Hepatocyte (in vitro differentiated cells): ENCODE results near the gene B4GALT3. TPM values are rescaled to one million over a fixed set of nuclear protein-coding genes. Genes with fewer than 3 reads are reported as not detected.

Source experiments
- DNase-seq: peaks from one replicate; pipeline ENCODE4 v3.0.0-alpha.2; 2016; ENCODE audit warnings: low spot score
- H2AFZ ChIP-seq: fragments of 200-600 bp; sonication (generic); 2 replicates; pipeline ENCODE4 v1.6.0; 2016; ENCODE audit warnings: antibody characterized with exemption, mild to moderate bottlenecking
- H3K27ac ChIP-seq: fragments of 200-600 bp; sonication (generic); 2 replicates; pipeline ENCODE4 v1.5.1; 2016; ENCODE audit warnings: mild to moderate bottlenecking
- H3K27me3 ChIP-seq: fragments of 200-600 bp; sonication (generic); 2 replicates; pipeline ENCODE4 v1.6.1; 2016
- H3K36me3 ChIP-seq: fragments of 200-600 bp; sonication (generic); replicated peaks from 2 replicates; pipeline ENCODE4 v1.5.1; 2016; ENCODE audit warnings: low read depth; ENCODE audit not compliant: insufficient read depth
- H3K4me1 ChIP-seq: fragments of 200-600 bp; sonication (generic); 2 replicates; pipeline ENCODE4 v1.5.1; 2016; ENCODE audit warnings: mild to moderate bottlenecking, moderate library complexity; ENCODE audit not compliant: insufficient read depth
- H3K4me2 ChIP-seq: fragments of 200-600 bp; sonication (generic); 2 replicates; pipeline ENCODE4 v1.6.0; 2016
- H3K4me3 ChIP-seq: fragments of 200-600 bp; sonication (generic); 2 replicates; pipeline ENCODE4 v1.5.1; 2016; ENCODE audit warnings: mild to moderate bottlenecking
- H3K79me2 ChIP-seq: fragments of 200-600 bp; sonication (generic); 2 replicates; pipeline ENCODE4 v1.6.0; 2017; ENCODE audit warnings: mild to moderate bottlenecking
- H3K9me2 ChIP-seq: fragments of 200-600 bp; sonication (generic); replicated peaks from 2 replicates; pipeline ENCODE4 v1.6.0; 2017; ENCODE audit warnings: mild to moderate bottlenecking; ENCODE audit not compliant: insufficient read depth
- H3K9me3 ChIP-seq: fragments of 200-600 bp; sonication (generic); 2 replicates; pipeline ENCODE4 v1.5.1; 2016; ENCODE audit warnings: low read depth, mild to moderate bottlenecking
- H4K20me1 ChIP-seq: fragments of 200-600 bp; sonication (generic); 2 replicates; pipeline ENCODE4 v1.6.0; 2016; ENCODE audit warnings: mild to moderate bottlenecking; ENCODE audit not compliant: insufficient read depth, poor library complexity, severe bottlenecking
- CTCF ChIP-seq: fragments of 200-600 bp; sonication (generic); IDR thresholded peaks from 2 replicates; pipeline ENCODE4 v1.5.1; 2016; ENCODE audit warnings: antibody characterized with exemption, mild to moderate bottlenecking; ENCODE audit not compliant: poor library complexity
- EZH2 ChIP-seq: fragments of 200-600 bp; sonication (generic); IDR thresholded peaks from 2 replicates; pipeline ENCODE4 v1.6.1; 2016; ENCODE audit warnings: antibody characterized with exemption, mild to moderate bottlenecking, borderline replicate concordance
- EZH2phosphoT487 ChIP-seq: fragments of 200-600 bp; sonication (generic); IDR thresholded peaks from one replicate; pipeline ENCODE4 v1.6.1; 2018; ENCODE audit warnings: antibody characterized with exemption, mild to moderate bottlenecking, low read depth, moderate library complexity; ENCODE audit not compliant: unreplicated experiment, severe bottlenecking
- WGBS: methylation state at CpG from one replicate; pipeline ENCODE4 v1.1.6; 2016; ENCODE audit warnings: low lambda C conversion rate; ENCODE audit errors: missing lambda C conversion rate; 5-methylcytosine and 5-hydroxymethylcytosine counted together
- polyA plus RNA-seq: library from polyadenylated mRNA; unstranded; fragments of >200 nt; fragmentation: Nextera tagmentation; extraction: Ambion mirVana; gene quantifications from 2 replicates; pipeline ENCODE4 v1.2.1, GENCODE V29; 2016
- total RNA-seq: library from RNA; depleted of rRNA; stranded (reverse); fragments of >200 nt; gene quantifications from 2 replicates; pipeline ENCODE4 v1.2.3, GENCODE V29; 2014

Gene B4GALT3
- total and polyA plus RNA-seq, 2 experiments from 2014 or later, result 32.2 to 56.9 TPM

DNA sequence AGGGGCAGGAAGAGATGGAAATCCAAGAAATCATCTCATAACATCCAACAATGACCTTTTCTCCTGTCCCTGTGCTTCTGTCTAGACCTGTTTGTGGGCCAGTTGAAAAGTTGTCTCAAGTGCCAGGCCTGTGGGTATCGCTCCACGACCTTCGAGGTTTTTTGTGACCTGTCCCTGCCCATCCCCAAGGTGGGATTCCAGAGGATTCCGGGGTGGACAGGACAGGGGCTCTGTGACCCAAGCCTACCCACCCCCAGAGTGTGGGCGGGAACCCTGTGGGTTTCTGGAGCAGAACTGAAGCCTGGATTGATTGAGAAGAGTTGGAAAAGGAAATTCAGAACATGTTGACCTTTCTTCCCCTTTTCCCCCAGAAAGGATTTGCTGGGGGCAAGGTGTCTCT, 13.5 kb downstream of the B4GALT3 start:
- Histone ChIP-seq H3K79me2 (peaks cover 21% of the 10 kb centered on the region), H4K20me1 (no peaks in the 10 kb centered on the region), H3K36me3 (no peaks in the 10 kb centered on the region), H3K4me2 (no peak overlapping the region), H3K9me3 (no peaks in the 10 kb centered on the region), H3K27me3 (no peaks in the 10 kb centered on the region), H3K4me1 (peaks cover 11% of the 10 kb centered on the region), H3K4me3 (no peak overlapping the region), H2AFZ (no peak overlapping the region), H3K27ac (no peak overlapping the region), H3K9me2 (no peaks in the 10 kb centered on the region)
- no peak for DNase-seq
- no peak for TF ChIP-seq EZH2
- TF ChIP-seq EZH2phosphoT487, result no peak
- no peak for TF ChIP-seq CTCF
- WGBS, result 95% methylated on average over 5 of the region's 5 CpGs

- Histone ChIP-seq H3K79me2 (peaks cover 21% of the 10 kb centered on the region), H3K36me3 (no peaks in the 10 kb centered on the region), H3K27me3 (no peaks in the 10 kb centered on the region), H3K4me2 (no peak overlapping the region), H3K27ac (no peak overlapping the region), H3K9me2 (no peaks in the 10 kb centered on the region), H3K4me1 (peaks cover 11% of the 10 kb centered on the region), H4K20me1 (no peaks in the 10 kb centered on the region), H2AFZ (no peak overlapping the region), H3K9me3 (no peaks in the 10 kb centered on the region), H3K4me3 (no peak overlapping the region)
- WGBS, result 96% methylated on average over 10 of the region's 10 CpGs
- no peak for DNase-seq
- TF ChIP-seq EZH2phosphoT487 (no peak), EZH2 (no peak), CTCF (no peak)
Measured at GRCh38 chr1:161162806-161163205, 14.5 kb downstream of the B4GALT3 start.

GRCh38 chr1:161162052-161162451, 15.3 kb downstream of the B4GALT3 start:
- TF ChIP-seq EZH2phosphoT487, result no peak
- TF ChIP-seq EZH2, result no peak
- no peak for TF ChIP-seq CTCF
- H3K36me3 ChIP-seq, result no peaks in the 10 kb centered on the region
- 74% methylated on average over 7 of the region's 7 CpGs for whole genome bisulfite sequencing

GRCh38 chr1:161161652-161162051, 15.7 kb downstream of the B4GALT3 start:
- no peaks in the 10 kb centered on the region for H3K9me2 ChIP-seq
- H3K4me1 ChIP-seq, result peaks cover 4% of the 10 kb centered on the region
- H4K20me1 ChIP-seq, result no peaks in the 10 kb centered on the region
- H3K36me3 ChIP-seq, result no peaks in the 10 kb centered on the region
- TF ChIP-seq EZH2 (no peak), CTCF (no peak), EZH2phosphoT487 (no peak)
- DNase-seq, result no peak
- H3K4me3 ChIP-seq, result no peak overlapping the region
- H3K79me2 ChIP-seq, result peaks cover 17% of the 10 kb centered on the region
- H3K4me2 ChIP-seq, result no peak overlapping the region
- H3K27ac ChIP-seq, result no peak overlapping the region
- 91% methylated on average over 5 of the region's 5 CpGs for WGBS
- no peaks in the 10 kb centered on the region for H3K27me3 ChIP-seq
- no peak overlapping the region for H2AFZ ChIP-seq
- no peaks in the 10 kb centered on the region for H3K9me3 ChIP-seq

More at GRCh38 chr1:161162052-161162451, 15.3 kb downstream of the B4GALT3 start:
- Histone ChIP-seq H3K27me3 (no peaks in the 10 kb centered on the region), H3K79me2 (peaks cover 18% of the 10 kb centered on the region), H3K4me1 (peaks cover 8% of the 10 kb centered on the region), H4K20me1 (no peaks in the 10 kb centered on the region), H3K9me3 (no peaks in the 10 kb centered on the region), H3K4me3 (no peak overlapping the region), H2AFZ (no peak overlapping the region), H3K27ac (no peak overlapping the region), H3K4me2 (no peak overlapping the region), H3K9me2 (no peaks in the 10 kb centered on the region)
- DNase-seq, result no peak
